Heart left ventricle (tissue), 16 donors: ENCODE data around the gene DGCR6L. TPM values are rescaled to one million over a fixed set of nuclear protein-coding genes. Genes with fewer than 3 reads are reported as not detected.
A peak's percentile ranks its signal among the peaks of the same experiment; 100 is the strongest.
"Not testable (repeated sequence)": the region's sequence is repeated elsewhere in the genome, so short reads cannot be mapped to it uniquely, and the experiment has no call there.

Source experiments
- ATAC-seq, 4 donors: fragments of 200-7000 bp; cut with Tn5 transposase; one replicate each; pipeline ENCODE4 v1.9.1; 2020 to 2022; ENCODE audit warnings: moderate library complexity in 4 of 4, mild to moderate bottlenecking in 3 of 4, moderate number of reproducible peaks in 1 of 4
- DNase-seq, 5 donors: peaks; one replicate each; pipeline ENCODE4 v3.0.0-alpha.2; 2020
- H3K27ac ChIP-seq, 12 donors: fragments of 200-600 bp; sonication (generic) in 4 of 12; one replicate each; pipeline versions ENCODE4 v1.5.0 to v1.8.0; 2016 to 2022; ENCODE audit warnings: mild to moderate bottlenecking in 2 of 12
- H3K27me3 ChIP-seq, 9 donors: fragments of 200-600 bp; sonication (generic) in 2 of 9; one replicate each; pipeline versions ENCODE4 v1.5.1 to v1.8.0; 2016 to 2022; ENCODE audit warnings: mild to moderate bottlenecking in 3 of 9
- H3K36me3 ChIP-seq, 9 donors: fragments of 200-600 bp; sonication (generic) in 2 of 9; one replicate each; pipeline versions ENCODE4 v1.5.0 to v1.8.0; 2018 to 2022; ENCODE audit warnings: mild to moderate bottlenecking in 2 of 9
- H3K4me1 ChIP-seq, 12 donors: fragments of 200-600 bp; sonication (generic) in 4 of 12; one replicate each; pipeline versions ENCODE4 v1.5.0 to v1.8.0; 2016 to 2022; ENCODE audit warnings: mild to moderate bottlenecking in 3 of 12
- H3K4me3 ChIP-seq, 12 donors: fragments of 200-600 bp; sonication (generic) in 4 of 12; one replicate each; pipeline versions ENCODE4 v1.5.0 to v1.8.0; 2017 to 2022; ENCODE audit warnings: mild to moderate bottlenecking in 9 of 12, moderate library complexity in 4 of 12
- H3K9me3 ChIP-seq, 12 donors: fragments of 200-600 bp; sonication (generic) in 4 of 12; one replicate each; pipeline versions ENCODE4 v1.5.0 to v1.8.0; 2016 to 2022; ENCODE audit warnings: mild to moderate bottlenecking in 1 of 12
- POLR2A ChIP-seq, 2 donors: fragments of 450-650 bp; IDR thresholded peaks; one replicate each; pipeline ENCODE4 v1.6.1; 2017; ENCODE audit warnings: antibody characterized with exemption in 2 of 2, mild to moderate bottlenecking in 2 of 2, moderate library complexity in 2 of 2
- WGBS, 4 donors: extraction: QIAGEN DNeasy Blood & Tissue Kit in 2 of 4; methylation state at CpG; one replicate each; pipeline versions ENCODE4 v1.1.5 to v1.1.7; 2013 to 2018; 5-methylcytosine and 5-hydroxymethylcytosine counted together
- intact Hi-C, 10 donors: fragments of 100-400 bp; cut with DNase I; formaldehyde crosslinking; loops; one replicate each; pipeline versions ENCODE4 v1.11.1 to v1.14.2; 2022
- polyA plus RNA-seq, 2 donors: library from polyadenylated mRNA; stranded (reverse); fragments of 200-250 nt; gene quantifications; one replicate each; pipeline ENCODE4 v1.2.3, GENCODE V29; 2013
- total RNA-seq, 9 donors: library from RNA; depleted of rRNA in 2 of 9; stranded (reverse); fragments of >200 nt in 2 of 9; fragmentation: NEBNext Ultra II Directional in 3 of 9; extraction: Animal tissue kit (Norgen Biotek cat#: 25700) in 3 of 9; gene quantifications; one replicate each; pipeline versions ENCODE4 v1.1.0 to v1.2.4, GENCODE V29; 2016 to 2023
- TF ChIP-seq, protein P1 (sequence below), 12 donors: fragments of 200-600 bp; sonication (generic) in 4 of 12; IDR thresholded peaks; one replicate each; pipeline versions ENCODE4 v1.5.0 to v1.8.0; 2018 to 2022; ENCODE audit warnings: antibody characterized with exemption in 12 of 12, mild to moderate bottlenecking in 5 of 12
- donor health status: ischemic (EF 13 %, LVEDD 7.1; RV severe dilation, severe dysfunction).
- donor health status: healthy with polysubstance abuse.
- donor health status: DM: no; HTN: yes; CAD: no.
- donor health status: DM: no; HTN: no; CAD: no.
- donor health status: ischemic (EF 25% LVEDD 6.9; RV normal size, moderate dysfunction).
- donor health status: ischemic (EF 25% LVEDD 5.7; RV mildly dilated, moderate dysfunction).
- donor health status: healthy.
- donor health status: DM: yes; HTN: yes; CAD: no.
- donor health status: ischemic (EF 35%, LVEDD 5.7; RV mildly dilated, moderate dysfunction).
- donor health status: nonischemic (EF 11% LVEDD 7.7; RV severe dilation, severe dysfunction).
- donor health status: DM: yes; HTN: yes; CAD: no.
- donor health status: PGD.
- donor health status: ischemic (EF 29% LVEDD 5.4; RV normal size, mild dysfunction).
- donor health status: nonischemic (EF 23%, LVEDD 6.1; RV moderate dilation, normal function).

DGCR6L gene
- total and polyA plus RNA-seq, 11 donors: 31.8 to 101 (median 46.1) TPM

DNA sequence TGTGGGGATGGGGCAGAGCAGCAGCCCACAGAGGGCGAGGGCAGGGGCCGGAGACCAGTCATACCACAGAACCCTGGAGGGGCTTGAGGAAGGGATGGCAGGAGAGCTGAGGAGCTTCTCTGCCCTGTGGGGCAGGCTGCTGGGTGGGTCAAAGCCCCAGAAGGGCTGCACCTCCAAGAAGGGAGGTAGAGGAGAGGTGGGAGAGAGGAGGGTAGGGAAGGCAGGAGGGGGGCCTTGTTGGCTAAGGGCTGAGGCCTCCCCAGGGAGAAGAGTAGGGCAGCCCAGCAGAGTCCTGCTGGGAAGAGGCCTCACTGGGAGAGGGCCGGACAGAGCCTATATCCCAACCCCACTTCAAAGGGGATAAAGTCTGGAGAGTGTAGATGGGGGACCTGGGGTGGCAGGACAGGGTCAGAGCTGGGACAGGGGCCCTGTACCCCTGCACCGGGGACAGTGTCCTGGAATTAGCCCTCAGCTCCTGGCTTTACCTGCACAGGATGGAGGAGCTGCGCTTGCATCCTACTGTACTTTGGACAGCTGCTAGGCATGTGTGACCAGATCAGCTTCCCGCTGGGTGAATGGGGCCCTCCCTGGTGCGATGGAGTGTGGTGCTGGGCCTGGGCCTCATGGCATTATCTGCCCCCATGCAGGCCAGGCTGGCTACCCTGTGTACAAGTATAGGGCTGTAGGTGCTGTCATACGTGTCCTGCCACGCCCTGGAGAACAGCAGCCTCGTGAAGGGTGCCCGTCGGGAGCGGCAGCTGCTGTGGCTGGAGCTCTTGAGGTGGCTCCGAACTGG, 7.3 kb downstream of the DGCR6L start:
- DNase-seq (no peak), ATAC-seq (no peak)
- Histone ChIP-seq H3K27me3 (no peaks in the 10 kb centered on the region), H3K36me3 (peaks cover 0 to 9% (median 3%) of the 10 kb centered on the region in 9 donors), H3K27ac (no peak overlapping the region), H3K9me3 (no peaks in the 10 kb centered on the region), H3K4me1 (peaks cover 0 to 17% (median 5%) of the 10 kb centered on the region in 12 donors), H3K4me3 (no peak overlapping the region)
- intact Hi-C loops: no loop called here
- TF ChIP-seq POLR2A (IDR thresholded peaks at IDR 0.05): no peak
- TF ChIP-seq, protein P1, sequence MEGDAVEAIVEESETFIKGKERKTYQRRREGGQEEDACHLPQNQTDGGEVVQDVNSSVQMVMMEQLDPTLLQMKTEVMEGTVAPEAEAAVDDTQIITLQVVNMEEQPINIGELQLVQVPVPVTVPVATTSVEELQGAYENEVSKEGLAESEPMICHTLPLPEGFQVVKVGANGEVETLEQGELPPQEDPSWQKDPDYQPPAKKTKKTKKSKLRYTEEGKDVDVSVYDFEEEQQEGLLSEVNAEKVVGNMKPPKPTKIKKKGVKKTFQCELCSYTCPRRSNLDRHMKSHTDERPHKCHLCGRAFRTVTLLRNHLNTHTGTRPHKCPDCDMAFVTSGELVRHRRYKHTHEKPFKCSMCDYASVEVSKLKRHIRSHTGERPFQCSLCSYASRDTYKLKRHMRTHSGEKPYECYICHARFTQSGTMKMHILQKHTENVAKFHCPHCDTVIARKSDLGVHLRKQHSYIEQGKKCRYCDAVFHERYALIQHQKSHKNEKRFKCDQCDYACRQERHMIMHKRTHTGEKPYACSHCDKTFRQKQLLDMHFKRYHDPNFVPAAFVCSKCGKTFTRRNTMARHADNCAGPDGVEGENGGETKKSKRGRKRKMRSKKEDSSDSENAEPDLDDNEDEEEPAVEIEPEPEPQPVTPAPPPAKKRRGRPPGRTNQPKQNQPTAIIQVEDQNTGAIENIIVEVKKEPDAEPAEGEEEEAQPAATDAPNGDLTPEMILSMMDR (IDR thresholded peaks at IDR 0.05): no peak
- WGBS, 4 donors: 87 to 92% (median 89%) methylated on average over 14 of the region's 14 CpGs

DNA sequence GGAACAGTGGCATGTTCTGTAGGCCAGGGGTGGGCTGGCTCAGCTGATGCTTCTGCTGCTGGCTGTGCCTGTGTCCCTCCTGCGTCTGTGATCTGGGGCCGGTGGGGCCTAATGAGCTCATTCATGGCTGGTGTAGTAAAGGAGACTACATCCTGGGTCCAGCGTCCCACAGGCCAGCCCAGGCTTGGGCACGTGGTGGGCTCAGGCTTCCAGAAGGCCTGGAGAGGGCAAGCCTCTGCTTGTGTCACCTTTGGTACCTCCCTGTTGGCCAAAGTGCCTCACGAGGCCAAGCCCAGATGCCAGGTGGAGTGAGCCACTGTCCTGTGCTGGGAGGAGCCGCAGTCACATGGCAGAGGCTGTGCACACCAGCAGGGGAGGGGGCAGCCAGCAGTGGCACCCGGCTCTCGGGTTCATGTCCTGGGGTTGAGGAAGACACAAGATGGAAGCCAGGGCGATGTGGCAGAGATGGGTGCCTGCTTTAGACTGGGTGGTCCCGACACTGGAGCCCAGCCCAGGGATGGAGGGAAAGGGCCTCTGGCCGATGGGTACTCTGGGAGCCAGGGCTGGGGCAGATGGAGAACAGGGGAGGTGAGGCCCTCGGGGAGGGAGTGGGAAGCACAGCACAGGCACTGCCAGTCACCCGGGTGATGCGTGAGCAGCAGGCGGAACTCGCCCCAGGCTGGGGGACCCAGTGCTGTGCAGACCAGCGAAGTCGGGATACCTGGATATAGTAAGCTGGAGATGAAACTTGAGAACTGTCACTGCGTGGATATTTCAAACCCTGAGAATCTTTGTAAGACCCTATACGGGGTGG, 8.4 kb downstream of the DGCR6L start:
- WGBS, 4 donors: 87 to 88% (median 87%) methylated on average over 12 to 18 of the region's 20 CpGs

DNA sequence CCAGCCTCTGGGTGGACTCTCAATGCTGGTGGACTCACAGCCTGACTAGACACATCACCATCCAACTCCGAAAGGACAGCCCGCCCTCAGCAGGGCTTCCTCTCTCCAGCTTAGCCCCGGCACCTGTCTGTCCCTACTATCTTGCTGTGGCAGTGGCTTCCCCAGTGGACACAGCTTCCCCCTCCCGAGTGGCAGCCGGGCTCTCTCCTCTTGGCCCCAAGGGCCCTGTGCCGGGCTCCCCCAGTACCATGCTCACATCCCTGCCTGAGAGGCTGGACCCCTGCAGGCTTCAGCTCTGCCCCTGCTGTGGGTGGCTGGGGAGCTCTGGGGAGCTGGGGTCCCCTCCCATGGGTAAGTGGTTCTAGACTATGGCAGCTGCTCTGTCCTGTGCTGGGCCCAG, 9.1 kb downstream of the DGCR6L start:
- peak in 2 of 5 donors; percentile 21 to 48 for DNase-seq

More for the DNA sequence above, 8.4 kb downstream of the DGCR6L start:
- H3K27me3 ChIP-seq, ATAC-seq, H3K4me1 ChIP-seq, H3K27ac ChIP-seq, intact Hi-C loops, H3K36me3 ChIP-seq, H3K9me3 ChIP-seq, H3K4me3 ChIP-seq: not testable (repeated sequence)
- peak in 2 of 5 donors; percentile 17 to 59 for DNase-seq

DNA sequence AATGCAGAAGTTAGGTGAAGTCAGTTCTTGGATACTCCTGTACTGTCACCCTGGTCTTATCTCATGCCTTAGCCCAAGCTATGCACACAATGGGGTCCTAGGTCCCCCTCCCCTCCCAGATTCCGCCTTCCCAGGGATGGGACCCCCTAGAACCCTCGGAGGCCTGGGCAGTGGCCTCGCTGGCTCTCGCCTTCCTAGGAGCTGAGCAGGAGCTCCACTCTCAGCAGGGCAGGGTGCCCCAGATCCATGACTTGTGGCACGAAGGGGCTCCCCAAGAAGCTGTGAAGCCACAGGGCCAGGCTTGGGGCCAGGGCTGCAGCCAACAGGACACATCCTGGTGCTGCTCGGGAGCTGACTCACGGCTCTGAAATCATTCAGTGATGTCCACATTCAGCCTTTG, 9.7 kb downstream of the DGCR6L start:
- intact Hi-C loops, H3K36me3 ChIP-seq, H3K9me3 ChIP-seq, H3K4me1 ChIP-seq, H3K4me3 ChIP-seq, H3K27ac ChIP-seq, DNase-seq, ATAC-seq, H3K27me3 ChIP-seq: not testable (repeated sequence)
- WGBS, 4 donors: 80 to 100% (median 87%) methylated on average over 1 to 6 of the region's 7 CpGs

More for the DNA sequence above, 9.1 kb downstream of the DGCR6L start:
- H3K4me3 ChIP-seq, H3K27me3 ChIP-seq, intact Hi-C loops, H3K36me3 ChIP-seq, H3K4me1 ChIP-seq, H3K27ac ChIP-seq, ATAC-seq, H3K9me3 ChIP-seq: not testable (repeated sequence)
- WGBS, 4 donors: 80 to 91% (median 84%) methylated on average over 2 to 6 of the region's 6 CpGs

DNA sequence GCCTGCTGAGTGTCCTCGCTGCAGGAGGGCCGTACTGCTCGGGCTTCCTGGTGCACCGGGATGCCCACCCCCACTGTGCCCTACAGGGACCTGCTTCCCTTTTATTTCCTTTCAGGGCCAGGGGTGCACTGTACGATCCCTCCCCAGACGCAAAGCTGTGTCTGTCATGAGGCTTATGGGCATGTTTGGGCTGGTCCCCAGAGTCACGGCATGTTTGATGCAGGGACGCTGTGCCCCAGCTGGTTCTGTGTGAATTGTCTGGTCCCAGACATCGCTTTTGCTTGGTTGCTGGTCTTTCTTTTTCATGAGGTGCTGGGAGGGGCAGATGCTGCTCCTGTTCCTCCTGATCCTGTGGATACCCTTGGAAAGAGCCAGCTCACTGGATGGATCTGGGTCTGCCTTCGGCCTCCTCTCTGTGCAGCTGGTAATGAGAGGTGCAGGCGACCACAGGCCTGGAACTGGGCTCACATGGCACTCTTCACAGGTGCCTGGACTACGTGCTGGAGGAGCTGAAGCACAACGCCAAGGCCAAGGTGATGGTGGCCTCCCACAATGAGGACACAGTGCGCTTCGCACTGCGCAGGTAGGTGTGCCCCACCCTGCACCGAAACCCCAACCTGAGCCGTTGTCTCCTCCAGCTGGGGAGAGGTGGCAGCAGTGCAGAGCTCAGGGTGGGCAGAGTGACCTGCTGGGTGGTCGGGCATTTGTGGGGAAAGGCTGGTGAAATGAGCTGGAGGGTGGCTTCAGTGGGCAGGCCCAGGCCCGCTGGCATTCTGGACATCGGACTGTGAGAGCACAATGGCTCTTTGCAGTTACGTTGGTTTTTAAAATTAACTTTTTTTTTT, 10.8 kb downstream of the DGCR6L start:
- H3K4me3 ChIP-seq, H3K9me3 ChIP-seq, ATAC-seq, H3K36me3 ChIP-seq, H3K27ac ChIP-seq, H3K27me3 ChIP-seq, intact Hi-C loops, H3K4me1 ChIP-seq: not testable (repeated sequence)
- peak in 1 of 5 donors; percentile 14 for DNase-seq
- 86 to 94% (median 90%) methylated on average over 15 to 22 of the region's 22 CpGs for WGBS, 4 donors

DNA sequence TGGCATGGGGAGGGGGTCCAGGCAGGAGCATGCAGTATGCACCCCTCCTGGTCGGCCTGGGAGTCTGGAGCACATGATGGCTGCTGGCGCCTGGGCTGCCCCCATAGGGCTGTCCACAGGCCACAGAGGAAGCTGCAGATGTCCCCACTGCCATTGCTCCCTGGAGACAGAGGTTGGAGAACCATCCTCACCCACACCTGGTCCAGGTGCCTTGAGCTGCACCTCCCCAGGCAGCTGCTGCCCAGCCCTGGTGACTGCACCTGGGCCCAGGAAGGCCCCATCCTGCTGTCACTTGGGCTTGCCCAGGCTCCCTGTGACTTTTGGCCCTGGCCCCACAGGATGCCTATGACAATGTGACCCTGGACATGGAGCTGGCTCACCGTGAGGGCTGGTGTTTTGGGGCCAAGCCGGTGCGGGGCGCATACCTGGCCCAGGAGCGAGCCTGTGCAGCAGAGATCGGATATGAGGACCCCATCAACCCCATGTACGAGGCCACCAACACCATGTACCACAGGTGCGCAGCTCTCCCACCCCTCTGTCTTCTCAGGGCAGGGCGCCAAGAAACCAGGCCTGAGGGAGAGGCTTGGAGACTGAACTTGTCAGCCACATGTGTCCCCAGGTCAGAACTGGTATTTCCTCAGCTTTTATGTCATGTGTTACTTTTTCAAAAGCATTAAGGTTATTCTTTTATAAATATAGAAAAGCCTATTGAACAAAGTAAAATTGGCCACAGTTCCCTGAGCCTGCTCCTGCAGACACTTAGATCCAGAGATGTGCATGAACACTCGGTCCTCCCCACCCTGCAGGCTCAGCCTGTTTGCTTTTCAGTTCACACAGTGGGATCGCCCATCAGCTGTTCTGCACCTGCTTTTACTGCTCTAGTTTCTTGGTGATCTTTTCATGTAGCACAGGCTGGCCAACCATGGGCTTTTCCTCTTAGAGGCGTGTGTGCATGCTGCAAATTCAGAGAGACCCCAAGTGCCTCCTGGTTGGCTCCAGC, 12.1 kb downstream of the DGCR6L start:
- H3K27me3 ChIP-seq: peaks cover 0 to 13% (median 0%) of the 10 kb centered on the region in 9 donors
- WGBS, 4 donors: 85 to 90% (median 87%) methylated on average over 5 to 14 of the region's 14 CpGs
- H3K9me3 ChIP-seq, H3K36me3 ChIP-seq, intact Hi-C loops, ATAC-seq, H3K27ac ChIP-seq, H3K4me3 ChIP-seq, H3K4me1 ChIP-seq: not testable (repeated sequence)
- DNase-seq: peak in 2 of 5 donors; percentile 9 to 55

DNA sequence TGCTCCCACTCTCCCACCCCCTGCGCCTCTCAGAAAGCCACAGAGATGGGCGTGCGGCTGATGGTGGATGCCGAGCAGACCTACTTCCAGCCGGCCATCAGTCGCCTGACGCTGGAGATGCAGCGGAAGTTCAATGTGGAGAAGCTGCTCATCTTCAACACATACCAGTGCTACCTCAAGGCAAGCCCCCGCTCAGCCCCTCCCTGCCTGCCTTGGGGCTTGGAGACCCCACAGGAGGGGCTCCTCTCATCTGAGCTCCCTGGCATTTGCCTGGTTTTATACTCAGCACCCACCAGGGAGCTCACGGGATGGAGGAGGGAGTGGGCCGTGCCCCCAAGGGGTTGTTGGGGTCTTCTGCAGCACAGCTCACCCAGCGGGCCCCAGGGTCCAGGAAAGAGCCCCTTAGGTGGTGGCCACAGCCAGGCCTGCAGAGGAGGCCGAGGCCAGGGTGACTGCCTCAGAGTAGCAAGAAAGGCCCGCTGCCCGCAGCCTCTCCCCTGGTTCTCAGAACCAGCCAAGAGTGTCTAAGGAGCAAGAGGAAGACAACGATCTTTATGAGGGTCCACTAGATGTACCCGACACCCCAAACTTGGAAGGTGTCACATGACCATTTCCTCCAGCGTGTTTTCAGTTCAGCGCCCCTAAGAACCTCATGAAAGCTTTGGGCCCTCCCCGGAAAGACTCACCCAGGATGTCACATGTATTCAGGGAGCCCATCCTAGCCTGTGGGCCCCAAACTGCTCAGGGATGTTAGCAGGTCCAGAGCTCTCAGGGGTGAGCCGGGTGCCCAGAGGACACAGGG, 13.0 kb downstream of the DGCR6L start:
- H3K27me3 ChIP-seq: peaks cover 0 to 19% (median 3%) of the 10 kb centered on the region in 9 donors
- H3K36me3 ChIP-seq, H3K4me3 ChIP-seq, H3K27ac ChIP-seq, H3K9me3 ChIP-seq, ATAC-seq, intact Hi-C loops, H3K4me1 ChIP-seq: not testable (repeated sequence)
- WGBS, 4 donors: 85 to 96% (median 92%) methylated on average over 4 to 21 of the region's 21 CpGs
- peak in 2 of 5 donors; percentile 19 to 48 for DNase-seq
